GM23338 (cell line): ENCODE results near the gene LRWD1. TPM values are rescaled to one million over a fixed set of nuclear protein-coding genes. Genes with fewer than 3 reads are reported as not detected.

Experiments used
- ATAC-seq: fragments of 200-7000 bp; cut with Tn5 transposase; 3 replicates; pipeline ENCODE4 v1.9.1; 2020
- DNase-seq: peaks from one replicate; pipeline ENCODE4 v3.0.0-alpha.2; 2015; ENCODE audit warnings: low spot score
- H2AFZ ChIP-seq: fragments of 200-600 bp; sonication (generic); 2 replicates; pipeline ENCODE4 v1.8.0; 2016; ENCODE audit warnings: antibody characterized with exemption, mild to moderate bottlenecking, moderate library complexity
- H3F3A ChIP-seq: fragments of 200-600 bp; sonication (generic); replicated peaks from 2 replicates; pipeline ENCODE4 v1.8.0; 2017; ENCODE audit warnings: antibody characterized with exemption, mixed run types, low read depth
- H3K27ac ChIP-seq: fragments of 200-600 bp; sonication (generic); 2 replicates; pipeline ENCODE4 v1.6.1; 2016; ENCODE audit warnings: low read depth
- H3K27me3 ChIP-seq: fragments of 200-600 bp; sonication (generic); 2 replicates; pipeline ENCODE4 v1.8.0; 2016; ENCODE audit warnings: mild to moderate bottlenecking, mixed run types, moderate library complexity; ENCODE audit not compliant: insufficient read depth
- H3K36me3 ChIP-seq: fragments of 200-600 bp; sonication (generic); 2 replicates; pipeline ENCODE4 v1.8.0; 2016; ENCODE audit warnings: mild to moderate bottlenecking; ENCODE audit not compliant: insufficient read depth
- H3K4me1 ChIP-seq: fragments of 200-600 bp; sonication (generic); 2 replicates; pipeline ENCODE4 v1.8.0; 2016; ENCODE audit warnings: mild to moderate bottlenecking, moderate library complexity; ENCODE audit not compliant: insufficient read depth
- H3K4me2 ChIP-seq: fragments of 200-600 bp; sonication (generic); 2 replicates; pipeline ENCODE4 v1.7.1; 2017; ENCODE audit warnings: mixed run types
- H3K4me3 ChIP-seq: fragments of 200-600 bp; sonication (generic); 2 replicates; pipeline ENCODE4 v1.6.1; 2016; ENCODE audit warnings: mixed run types
- H3K79me2 ChIP-seq: fragments of 200-600 bp; sonication (generic); replicated peaks from 2 replicates; pipeline ENCODE4 v1.8.0; 2017; ENCODE audit warnings: mild to moderate bottlenecking; ENCODE audit not compliant: insufficient read depth
- H3K9me2 ChIP-seq: fragments of 200-600 bp; sonication (generic); 2 replicates; pipeline ENCODE4 v1.8.0; 2017; ENCODE audit not compliant: insufficient read depth
- H4K20me1 ChIP-seq: fragments of 200-600 bp; sonication (generic); replicated peaks from 2 replicates; pipeline ENCODE4 v1.8.0; 2017; ENCODE audit warnings: mild to moderate bottlenecking; ENCODE audit not compliant: insufficient read depth
- H3K27ac Mint-ChIP-seq: 2 replicates; pipeline ENCODE4 v1.8.0; 2020; ENCODE audit warnings: inconsistent platforms, mild to moderate bottlenecking, moderate library complexity, mixed read lengths
- H3K27me3 Mint-ChIP-seq: 3 replicates; pipeline ENCODE4 v1.8.0; 2022; ENCODE audit warnings: low read depth, mild to moderate bottlenecking, moderate library complexity, mixed read lengths, inconsistent platforms; ENCODE audit not compliant: insufficient read depth, poor library complexity
- H3K36me3 Mint-ChIP-seq: 3 replicates; pipeline ENCODE4 v1.8.0; 2021; ENCODE audit warnings: low read depth, mild to moderate bottlenecking, inconsistent platforms, moderate library complexity, mixed read lengths
- H3K4me1 Mint-ChIP-seq: 3 replicates; pipeline ENCODE4 v1.8.0; 2020; ENCODE audit warnings: mild to moderate bottlenecking, inconsistent platforms, mixed read lengths
- H3K4me3 Mint-ChIP-seq: 3 replicates; pipeline ENCODE4 v1.8.0; 2021; ENCODE audit warnings: moderate library complexity, mild to moderate bottlenecking, inconsistent platforms, mixed read lengths
- H3K9me3 Mint-ChIP-seq: 3 replicates; pipeline ENCODE4 v1.8.0; 2020; ENCODE audit warnings: moderate library complexity, mild to moderate bottlenecking, inconsistent platforms, mixed read lengths
- CREB1 ChIP-seq: fragments of 250-450 bp; sonication (Bioruptor Pico); IDR thresholded peaks from 2 replicates; pipeline ENCODE4 v1.5.0; 2020; ENCODE audit warnings: low read depth, mild to moderate bottlenecking, moderate library complexity
- CTCF ChIP-seq, 2 experiments: fragments of 200-600 bp in 1 of 2; sonication (generic) in 1 of 2; conservative IDR thresholded peaks; 2 replicates each; pipeline versions ENCODE4 v1.5.1 to v1.6.1; 2016 to 2017; ENCODE audit warnings: antibody characterized with exemption in 2 of 2, low read depth in 2 of 2, mild to moderate bottlenecking in 2 of 2, moderate library complexity in 1 of 2
- ETS1 ChIP-seq: IDR thresholded peaks from 2 replicates; pipeline ENCODE4 v1.6.1; 2016; ENCODE audit warnings: antibody characterized with exemption
- EZH2 ChIP-seq: fragments of 200-600 bp; sonication (generic); IDR thresholded peaks from one replicate; pipeline ENCODE4 v1.8.0; 2017; ENCODE audit warnings: antibody characterized with exemption, mild to moderate bottlenecking, low read depth; ENCODE audit not compliant: unreplicated experiment
- EZH2phosphoT487 ChIP-seq: fragments of 200-600 bp; sonication (generic); IDR thresholded peaks from one replicate; pipeline ENCODE4 v1.8.1; 2018; ENCODE audit warnings: antibody characterized with exemption; ENCODE audit not compliant: unreplicated experiment
- JUNB ChIP-seq: IDR thresholded peaks from one replicate; pipeline ENCODE4 v1.6.1; 2016; ENCODE audit warnings: antibody characterized with exemption; ENCODE audit not compliant: unreplicated experiment
- NANOG ChIP-seq: IDR thresholded peaks from 2 replicates; pipeline ENCODE4 v1.6.1; 2016; ENCODE audit warnings: antibody characterized with exemption, borderline replicate concordance
- POLR2AphosphoS5 ChIP-seq: IDR thresholded peaks from 2 replicates; pipeline ENCODE4 v1.6.1; 2016; ENCODE audit warnings: antibody characterized with exemption, low read depth
- REST ChIP-seq: IDR thresholded peaks from one replicate; pipeline ENCODE4 v1.6.1; 2018; ENCODE audit warnings: antibody characterized with exemption; ENCODE audit not compliant: unreplicated experiment
- STAT1 ChIP-seq: IDR thresholded peaks from one replicate; pipeline ENCODE4 v1.6.1; 2016; ENCODE audit warnings: antibody characterized with exemption; ENCODE audit not compliant: unreplicated experiment
- ZNF114 ChIP-seq: fragments of 250-450 bp; sonication (Bioruptor Pico); IDR thresholded peaks from 2 replicates; pipeline ENCODE4 v1.5.0; 2020; ENCODE audit warnings: mild to moderate bottlenecking, moderate library complexity
- ZNF331 ChIP-seq: fragments of 250-450 bp; sonication (Bioruptor Pico); IDR thresholded peaks from 2 replicates; pipeline ENCODE4 v1.5.0; 2020; ENCODE audit warnings: low read depth, mild to moderate bottlenecking, moderate library complexity
- ZNF462 ChIP-seq: fragments of 250-450 bp; sonication (Bioruptor Pico); IDR thresholded peaks from 2 replicates; pipeline ENCODE4 v1.5.0; 2020; ENCODE audit warnings: mild to moderate bottlenecking, moderate library complexity
- polyA plus RNA-seq: library from polyadenylated mRNA; unstranded; fragments of >200 nt; fragmentation: Nextera tagmentation; extraction: Ambion mirVana; gene quantifications from 2 replicates; pipeline ENCODE4 v1.2.1, GENCODE V29; 2016
- total RNA-seq: library from RNA; depleted of rRNA; stranded (reverse); fragments of >200 nt; shearing (Covaris generic); gene quantifications from 2 replicates; pipeline ENCODE4 v1.2.3, GENCODE V29; 2014

LRWD1 gene
- total and polyA plus RNA-seq, 2 experiments from 2014 or later = 24.0 to 55.2 TPM

GRCh38 chr7:102454468-102454867 lies 10.3 kb upstream of the LRWD1 start:
- Mint-ChIP-seq H3K27ac (no peak overlapping the region), H3K27me3 (peaks cover 6% of the 10 kb centered on the region), H3K9me3 (no peaks in the 10 kb centered on the region), H3K36me3 (peaks cover 25% of the 10 kb centered on the region), H3K4me1 (peaks cover 4% of the 10 kb centered on the region; the same call in 1 of the 3 replicates), H3K4me3 (no peak overlapping the region)
- Histone ChIP-seq H3K27ac (no peak overlapping the region), H3K79me2 (no peaks in the 10 kb centered on the region), H3K4me3 (no peak overlapping the region), H3K27me3 (no peaks in the 10 kb centered on the region), H4K20me1 (no peaks in the 10 kb centered on the region; the same call in 1 of the 2 replicates), H3K4me1 (no peaks in the 10 kb centered on the region), H2AFZ (no peak overlapping the region), H3K9me2 (no peaks in the 10 kb centered on the region), H3F3A (0 out of 2 replicates have a peak, but pooled peaks cover 3% of the 10 kb centered on the region), H3K36me3 (peaks cover 7% of the 10 kb centered on the region; the same call in 1 of the 2 replicates), H3K4me2 (no peak overlapping the region)
- TF ChIP-seq CREB1 (CRISPR knock-in tag) (no peak), ZNF331 (CRISPR knock-in tag) (no peak), NANOG (no peak), STAT1 (no peak), CTCF (conservative IDR thresholded peaks at IDR 0.05; ENCODE audit: low read depth in 2 of 2) (no peak), EZH2 (no peak), POLR2AphosphoS5 (no peak), JUNB (no peak), ZNF462 (CRISPR knock-in tag) (no peak), ZNF114 (CRISPR knock-in tag) (no peak), EZH2phosphoT487 (no peak), ETS1 (no peak), REST (no peak)
- no peak for ATAC-seq
- peak; percentile 31 for DNase-seq
